ENCODE measurements around the gene KIAA0586. TPM values are rescaled to one million over a fixed set of nuclear protein-coding genes. Genes with fewer than 3 reads are reported as not detected.

The KIAA0586 gene
- total RNA-seq, 1 experiment from 2014 or later: 25.7 TPM

GRCh38 chr14:58397156-58397555 is 30.4 kb upstream of the KIAA0586 start:
- no peaks in the 10 kb centered on the region for H3K9me2 ChIP-seq (ENCODE audit: insufficient read depth)
- DNase-seq (ENCODE audit: low read depth, low spot score) (no peak), ATAC-seq (no peak)
- no peak overlapping the region for H2AFZ ChIP-seq (ENCODE audit: low read depth, low read length, poor library complexity, severe bottlenecking)
- ChIA-PET RAD21 (ENCODE audit: low non-redundant PET in 1 of 2, low total read pairs in 2 of 2, uncharacterized antibody in 2 of 2, unreplicated experiment in 2 of 2) (no interaction called here), CTCF (interaction anchor here (1.0 kb wide), 1 partner anchor 8 kb away, joined by 4 read pairs; no protein-coding TSS in a partner anchor), POLR2A (interaction anchor here (0.9 kb wide), 1 partner anchor 99 kb away, joined by 3 read pairs; the partner anchor contains the start of gene ARID4A)
- no peaks in the 10 kb centered on the region for H3K36me3 ChIP-seq (ENCODE audit: control insufficient read depth in 1 of 2, insufficient read depth in 2 of 2, low read length in 2 of 2)
- H3K79me2 ChIP-seq (ENCODE audit: insufficient read depth, low read length): no peaks in the 10 kb centered on the region
- no peaks in the 10 kb centered on the region for H3K27me3 ChIP-seq (ENCODE audit: insufficient read depth, low read length)
- no peak overlapping the region for H3K4me2 ChIP-seq (ENCODE audit: low read length)
- intact Hi-C loops (cut with micrococcal nuclease): no loop called here
- TF ChIP-seq REST (IDR thresholded peaks at IDR 0.05; ENCODE audit: low read depth): no peak
- no peak for TF ChIP-seq POLR2AphosphoS5 (IDR thresholded peaks at IDR 0.05; ENCODE audit: low read depth, low read length)
- no peak overlapping the region for H3K9ac ChIP-seq (ENCODE audit: low read length)
- no peaks in the 10 kb centered on the region for H3K9me3 ChIP-seq (ENCODE audit: control insufficient read depth in 1 of 2, insufficient read depth in 1 of 2, low read depth in 1 of 2, low read length in 2 of 2)
- H3K27ac ChIP-seq (ENCODE audit: low read depth, low read length): no peak overlapping the region
- H4K20me1 ChIP-seq (ENCODE audit: insufficient read depth): no peaks in the 10 kb centered on the region
- peaks cover 0 to 15% of the 10 kb centered on the region in 2 experiments; a peak in 3 of 4 replicates for H3K4me1 ChIP-seq (ENCODE audit: control insufficient read depth in 1 of 2, insufficient read depth in 2 of 2, low read length in 2 of 2)
- no TSS peak for BruUV-seq (replicated peaks)
- no peak overlapping the region for H3K4me3 ChIP-seq (replicated peaks in 1 of 2; ENCODE audit: low read depth in 1 of 2, low read length in 2 of 2)

GRCh38 chr14:58398495-58398894 is 29.0 kb upstream of the KIAA0586 start:
- RAD21 ChIA-PET (ENCODE audit: low non-redundant PET in 1 of 2, low total read pairs in 2 of 2, uncharacterized antibody in 2 of 2, unreplicated experiment in 2 of 2): no interaction called here
- H3K4me3 ChIP-seq (replicated peaks in 1 of 2; ENCODE audit: low read depth in 1 of 2, low read length in 2 of 2): no peak overlapping the region
- H2AFZ ChIP-seq (ENCODE audit: low read depth, low read length, poor library complexity, severe bottlenecking): no peak overlapping the region
- no peaks in the 10 kb centered on the region for H3K79me2 ChIP-seq (ENCODE audit: insufficient read depth, low read length)
- H3K27ac ChIP-seq (ENCODE audit: low read depth, low read length): no peak overlapping the region
- H3K36me3 ChIP-seq (ENCODE audit: control insufficient read depth in 1 of 2, insufficient read depth in 2 of 2, low read length in 2 of 2): no peaks in the 10 kb centered on the region
- intact Hi-C loops (cut with micrococcal nuclease): no loop called here
- ATAC-seq (no peak), DNase-seq (ENCODE audit: low read depth, low spot score) (no peak)
- no peak overlapping the region for H3K9ac ChIP-seq (ENCODE audit: low read length)
- BruUV-seq (replicated peaks): no TSS peak
- no peak overlapping the region for H3K4me2 ChIP-seq (ENCODE audit: low read length)
- CTCF ChIA-PET: no interaction called here
- H3K27me3 ChIP-seq (ENCODE audit: insufficient read depth, low read length): no peaks in the 10 kb centered on the region
- no peaks in the 10 kb centered on the region for H3K9me2 ChIP-seq (ENCODE audit: insufficient read depth)
- H4K20me1 ChIP-seq (ENCODE audit: insufficient read depth): no peaks in the 10 kb centered on the region
- TF ChIP-seq ATF3 (IDR thresholded peaks at IDR 0.05) (no peak), ZBTB33 (IDR thresholded peaks at IDR 0.05; ENCODE audit: extremely low read depth, insufficient replicate concordance, low read length) (no peak), ELF1 (IDR thresholded peaks at IDR 0.05; ENCODE audit: borderline replicate concordance, low read depth) (no peak), EZH2phosphoT487 (IDR thresholded peaks at IDR 0.05; ENCODE audit: borderline replicate concordance) (no peak), POLR2AphosphoS5 (IDR thresholded peaks at IDR 0.05; ENCODE audit: low read depth, low read length) (no peak)
- POLR2A ChIA-PET: interaction anchor here (0.6 to 1.0 kb wide), 2 partner anchors 16 to 29 kb away, joined by 3 read pairs; partner anchors contain the start of genes KIAA0586 and TIMM9
- peaks cover 0 to 15% of the 10 kb centered on the region in 2 experiments; a peak in 3 of 4 replicates for H3K4me1 ChIP-seq (ENCODE audit: control insufficient read depth in 1 of 2, insufficient read depth in 2 of 2, low read length in 2 of 2)
- no peaks in the 10 kb centered on the region for H3K9me3 ChIP-seq (ENCODE audit: control insufficient read depth in 1 of 2, insufficient read depth in 1 of 2, low read depth in 1 of 2, low read length in 2 of 2)

All from HCT116 (cell line).